Brain pericyte (primary cell): Measurements from ENCODE around the gene TOR2A.

Experiments
- DNase-seq: peaks from one replicate; pipeline ENCODE4 v3.0.0-alpha.2; 2012; ENCODE audit warnings: low read depth, low spot score

Gene TOR2A

GRCh38 chr9:127698985-127699670, 36.0 kb downstream of the TOR2A start:
- DNase-seq: peak; percentile 81

GRCh38 chr9:127698386-127698785, 36.7 kb downstream of the TOR2A start:
- DNase-seq: no peak

GRCh38 chr9:127697575-127697974, 37.5 kb downstream of the TOR2A start:
- no peak for DNase-seq

GRCh38 chr9:127694890-127695720, 40.0 kb downstream of the TOR2A start:
- DNase-seq: no peak

- no peak for DNase-seq
These were observed 41.4 kb downstream of the TOR2A start for GRCh38 chr9:127693697-127694096.

- no peak for DNase-seq
These were observed 42.0 kb downstream of the TOR2A start for GRCh38 chr9:127693143-127693542.

GRCh38 chr9:127692071-127692470, 43.0 kb downstream of the TOR2A start:
- DNase-seq: no peak

GRCh38 chr9:127690735-127691134, 44.4 kb downstream of the TOR2A start:
- no peak for DNase-seq

GRCh38 chr9:127689329-127690000, 45.6 kb downstream of the TOR2A start:
- DNase-seq: no peak

- no peak for DNase-seq
These were observed 48.4 kb downstream of the TOR2A start for GRCh38 chr9:127686461-127687393.

- no peak for DNase-seq
These were observed 50.5 kb downstream of the TOR2A start for GRCh38 chr9:127684576-127684975.

GRCh38 chr9:127683723-127684122, 51.4 kb downstream of the TOR2A start:
- DNase-seq: no peak

GRCh38 chr9:127682351-127683136, 52.5 kb downstream of the TOR2A start:
- no peak for DNase-seq
